KOPT-K1 (cell line): ENCODE data around the gene PDE1A.

Experiments
- H3K27ac ChIP-seq: fragments of 200-600 bp; sonication (generic); 2 replicates; pipeline ENCODE4 v1.5.1; 2016; ENCODE audit warnings: antibody characterized with exemption, mild to moderate bottlenecking, low read depth, low read length; ENCODE audit not compliant: poor library complexity, severe bottlenecking
- H3K36me3 ChIP-seq: fragments of 200-600 bp; sonication (generic); 2 replicates; pipeline ENCODE4 v1.5.1; 2017; ENCODE audit warnings: antibody characterized with exemption, mild to moderate bottlenecking, low read length, moderate library complexity; ENCODE audit not compliant: insufficient read depth
- H3K9me3 ChIP-seq: fragments of 200-600 bp; sonication (generic); 2 replicates; pipeline ENCODE4 v1.5.1; 2017; ENCODE audit warnings: antibody characterized with exemption, low read length, mild to moderate bottlenecking; ENCODE audit not compliant: insufficient read depth, poor library complexity, severe bottlenecking

PDE1A gene

DNA sequence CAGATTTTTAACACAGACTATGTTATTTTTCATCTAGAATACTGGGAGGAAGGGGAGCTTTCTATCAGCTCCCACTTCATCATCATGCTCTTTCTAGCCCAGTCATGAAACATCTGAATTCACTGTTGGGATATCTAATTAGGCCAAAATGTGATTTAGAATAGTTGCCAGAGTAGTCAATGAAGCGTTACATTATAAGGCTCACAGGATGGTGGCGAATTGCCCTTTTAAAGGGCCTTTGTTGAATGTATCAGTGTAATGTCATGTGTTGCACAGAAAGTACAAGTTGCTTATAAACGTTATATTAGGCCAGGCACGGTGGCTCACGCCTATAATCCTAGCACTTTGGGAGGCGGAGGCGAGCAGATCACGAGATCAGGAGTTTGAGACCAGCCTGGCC, 45.6 kb downstream of the PDE1A start:
- Histone ChIP-seq H3K36me3 (no peaks in the 10 kb centered on the region), H3K9me3 (peaks cover 6% of the 10 kb centered on the region), H3K27ac (no peak overlapping the region)

- Histone ChIP-seq H3K36me3 (no peaks in the 10 kb centered on the region), H3K27ac (no peak overlapping the region), H3K9me3 (peaks cover 6% of the 10 kb centered on the region)
Observed at GRCh38 chr2:182379241-182379640, 47.6 kb downstream of the PDE1A start.

GRCh38 chr2:182378759-182379158, 48.1 kb downstream of the PDE1A start:
- Histone ChIP-seq H3K27ac (no peak overlapping the region), H3K36me3 (no peaks in the 10 kb centered on the region), H3K9me3 (peaks cover 6% of the 10 kb centered on the region)

DNA sequence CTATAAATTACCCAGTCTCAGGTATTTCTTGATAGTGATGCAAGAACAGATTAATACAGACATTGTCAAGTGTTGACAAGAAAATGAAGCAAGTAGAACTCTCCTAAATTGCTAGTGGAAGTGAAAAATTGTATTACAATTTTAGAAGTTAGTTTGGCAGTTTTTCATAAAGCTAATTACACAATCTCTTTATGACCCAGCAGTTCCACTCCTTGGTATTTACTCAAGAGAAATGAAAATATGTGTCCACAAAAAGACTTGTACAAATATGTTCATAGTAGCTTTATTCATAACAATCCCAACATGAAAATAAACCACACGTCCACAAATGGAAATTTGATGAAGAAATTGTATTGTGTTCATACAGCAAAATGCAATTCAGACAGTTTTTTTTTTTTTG, 49.4 kb downstream of the PDE1A start:
- Histone ChIP-seq H3K36me3 (no peaks in the 10 kb centered on the region), H3K27ac (no peak overlapping the region), H3K9me3 (peaks cover 6% of the 10 kb centered on the region)

- no peak overlapping the region for H3K27ac ChIP-seq
- peaks cover 6% of the 10 kb centered on the region for H3K9me3 ChIP-seq
- H3K36me3 ChIP-seq, result no peaks in the 10 kb centered on the region
Observed at GRCh38 chr2:182375862-182376261, 51.0 kb downstream of the PDE1A start.

DNA sequence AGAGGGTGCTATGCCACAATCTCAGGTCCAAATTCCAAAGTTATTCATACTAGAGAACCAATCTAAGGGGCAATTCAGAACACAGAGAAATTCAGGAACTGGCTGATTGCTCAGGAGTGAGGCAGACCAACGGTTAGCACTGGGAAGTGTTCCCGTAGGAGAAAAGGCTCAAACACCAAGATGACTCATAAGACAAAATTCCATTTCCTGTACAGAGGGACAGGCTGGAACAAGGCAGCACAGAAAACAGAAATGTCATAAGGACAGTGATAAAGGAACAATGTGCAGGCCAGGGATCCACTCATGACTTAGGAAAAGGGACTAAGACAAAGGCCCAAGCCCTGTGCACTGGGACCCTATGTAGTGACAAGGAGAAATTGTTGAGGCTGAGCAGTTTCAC, 54.2 kb downstream of the PDE1A start:
- peaks cover 6% of the 10 kb centered on the region for H3K9me3 ChIP-seq
- no peaks in the 10 kb centered on the region for H3K36me3 ChIP-seq
- H3K27ac ChIP-seq, result no peak overlapping the region

- Histone ChIP-seq H3K9me3 (no peaks in the 10 kb centered on the region), H3K27ac (no peak overlapping the region), H3K36me3 (no peaks in the 10 kb centered on the region)
Observed at GRCh38 chr2:182368996-182369395, 57.8 kb downstream of the PDE1A start.

- Histone ChIP-seq H3K9me3 (no peaks in the 10 kb centered on the region), H3K27ac (no peak overlapping the region), H3K36me3 (no peaks in the 10 kb centered on the region)
Observed at GRCh38 chr2:182368446-182368845, 58.4 kb downstream of the PDE1A start.

DNA sequence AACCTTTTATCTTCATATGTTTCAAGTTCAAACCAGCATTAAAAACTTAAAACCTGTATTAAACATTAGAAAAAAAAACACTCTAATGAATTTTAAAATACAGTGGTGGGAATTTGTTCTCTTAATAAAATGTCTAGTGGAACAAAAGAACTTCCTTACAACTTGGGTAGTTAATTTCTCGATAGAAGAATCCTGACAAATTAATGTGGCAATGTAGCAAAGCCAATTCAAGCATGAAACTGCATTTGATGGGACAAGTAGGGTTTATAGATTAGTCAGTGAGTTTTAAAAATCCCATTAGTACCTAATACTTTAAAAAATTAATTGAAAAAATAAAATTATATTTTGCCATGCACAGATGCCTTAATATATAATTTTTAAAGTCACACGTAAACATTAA, 59.4 kb downstream of the PDE1A start:
- Histone ChIP-seq H3K27ac (no peak overlapping the region), H3K36me3 (no peaks in the 10 kb centered on the region), H3K9me3 (no peaks in the 10 kb centered on the region)

DNA sequence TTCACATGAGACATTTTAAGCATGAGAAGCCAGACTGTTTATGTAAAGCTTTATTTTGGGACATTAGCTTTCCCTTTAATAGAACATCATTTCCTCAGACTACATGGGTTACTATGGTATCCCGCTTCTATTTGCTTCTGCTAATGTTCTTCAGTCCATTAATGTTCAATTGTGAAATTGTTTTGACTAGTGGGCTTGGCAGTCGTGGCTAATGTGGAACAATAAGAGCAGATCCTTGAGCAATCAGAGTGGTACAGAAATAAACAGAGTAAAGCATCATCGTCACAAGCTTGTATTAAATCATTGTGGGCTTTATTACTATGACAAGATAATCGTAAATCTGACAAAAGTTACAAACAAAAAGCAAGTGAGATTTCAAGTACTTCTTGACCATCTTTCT, 60.2 kb downstream of the PDE1A start:
- Histone ChIP-seq H3K9me3 (no peaks in the 10 kb centered on the region), H3K27ac (no peak overlapping the region), H3K36me3 (no peaks in the 10 kb centered on the region)

- no peak overlapping the region for H3K27ac ChIP-seq
- no peaks in the 10 kb centered on the region for H3K9me3 ChIP-seq
- no peaks in the 10 kb centered on the region for H3K36me3 ChIP-seq
Observed at GRCh38 chr2:182365855-182366254, 61.0 kb downstream of the PDE1A start.

GRCh38 chr2:182361477-182361876, 65.4 kb downstream of the PDE1A start:
- H3K9me3 ChIP-seq, result no peaks in the 10 kb centered on the region
- no peaks in the 10 kb centered on the region for H3K36me3 ChIP-seq
- H3K27ac ChIP-seq, result no peak overlapping the region

GRCh38 chr2:182360663-182361260, 66.1 kb downstream of the PDE1A start:
- H3K27ac ChIP-seq, result no peak overlapping the region
- H3K9me3 ChIP-seq, result no peaks in the 10 kb centered on the region
- H3K36me3 ChIP-seq, result no peaks in the 10 kb centered on the region

DNA sequence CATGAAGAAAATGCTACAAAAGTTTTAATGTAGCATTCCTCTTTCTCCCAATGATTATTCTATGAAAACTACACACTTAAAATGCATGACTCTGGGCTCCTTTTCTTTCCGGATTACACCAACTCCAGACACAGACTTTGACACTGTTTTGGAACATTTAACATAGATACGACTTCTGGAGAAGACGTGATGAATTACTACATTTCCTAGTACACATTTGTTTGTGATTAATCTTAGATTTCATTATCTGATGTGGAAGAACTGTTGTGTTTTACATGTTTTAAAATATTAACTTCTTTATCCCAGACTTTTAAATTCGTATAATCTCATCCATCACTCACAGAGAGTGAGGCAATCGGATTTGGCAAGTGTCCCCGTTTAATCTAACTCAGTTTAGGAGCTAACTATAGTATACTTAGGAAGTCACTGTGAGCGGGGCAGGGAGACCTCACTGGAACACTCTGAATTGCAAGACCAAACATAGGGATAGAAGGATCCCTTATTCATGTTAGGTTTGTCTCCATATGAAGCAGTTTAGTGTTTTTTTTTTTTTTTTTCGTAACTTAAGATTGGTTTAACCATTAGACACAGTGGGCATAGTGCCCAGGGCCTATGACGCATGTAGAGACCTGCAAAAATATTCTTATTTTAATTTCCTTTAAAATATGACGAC, 66.7 kb downstream of the PDE1A start:
- Histone ChIP-seq H3K9me3 (no peaks in the 10 kb centered on the region), H3K27ac (no peak overlapping the region), H3K36me3 (no peaks in the 10 kb centered on the region)

DNA sequence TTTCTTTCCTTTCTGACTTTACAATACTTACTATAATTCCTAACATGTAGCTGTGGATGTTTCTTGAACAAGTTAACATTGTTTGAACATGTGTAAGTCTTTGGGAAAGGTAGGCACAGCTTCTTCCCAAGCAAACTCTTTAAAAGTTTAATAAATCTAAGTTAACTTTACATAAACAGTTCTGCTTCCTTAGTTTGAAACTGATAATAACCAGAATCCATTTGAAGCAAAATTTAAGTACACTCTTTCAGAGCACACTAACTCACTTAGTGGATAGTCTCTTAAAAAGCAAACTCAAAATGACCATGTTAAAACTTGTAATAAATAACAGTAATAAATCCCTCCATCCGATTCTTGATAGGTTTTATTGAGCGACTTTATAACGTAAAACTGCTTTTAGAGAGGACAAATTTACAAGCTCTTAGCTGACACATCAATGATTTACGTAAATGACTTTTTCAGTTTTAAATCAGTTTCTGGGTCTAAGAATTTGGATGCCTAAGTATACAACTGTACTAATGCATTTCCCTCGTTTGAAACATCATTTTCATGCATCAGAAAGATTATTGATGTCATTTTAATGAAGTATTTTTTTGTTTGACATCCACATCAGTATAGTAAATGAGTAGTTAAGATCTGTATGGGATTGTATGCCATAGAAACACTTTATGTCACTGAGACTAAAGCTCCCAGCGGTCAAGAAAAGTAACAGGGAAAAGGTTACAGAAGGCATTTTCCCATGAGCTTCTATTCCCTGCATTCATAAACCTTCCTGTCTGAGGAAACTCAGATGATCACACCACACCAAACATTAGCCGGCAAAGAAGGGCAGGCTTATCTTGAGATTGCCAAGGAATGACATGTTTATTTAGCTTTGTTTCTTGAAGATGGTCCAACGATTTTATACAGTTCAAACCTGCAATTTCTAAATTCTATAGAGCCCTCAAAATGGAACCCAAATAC, 67.5 kb downstream of the PDE1A start:
- Histone ChIP-seq H3K9me3 (no peaks in the 10 kb centered on the region), H3K27ac (no peak overlapping the region), H3K36me3 (no peaks in the 10 kb centered on the region)
